Measurements from ENCODE around the gene ABCF2. TPM values are rescaled to one million over a fixed set of nuclear protein-coding genes. Genes with fewer than 3 reads are reported as not detected.
A peak's percentile ranks its signal among the peaks of the same experiment; 100 is the strongest.

Gene ABCF2
- total RNA-seq, 1 experiment from 2014 or later, result 63.7 TPM

GRCh38 chr7:151246851-151247580 lies 20.0 kb upstream of the ABCF2 start:
- no peak overlapping the region for H2AFZ ChIP-seq (ENCODE audit: low read depth, low read length, poor library complexity, severe bottlenecking)
- intact Hi-C loops (cut with micrococcal nuclease), result loop anchor here (10.0 kb wide), 1 partner anchor 122 kb away; no protein-coding TSS in a partner anchor
- peak overlapping the region; percentile 87 for H3K4me2 ChIP-seq (ENCODE audit: low read length)
- ChIA-PET CTCF (interaction anchor here (1.4 kb wide), 1 partner anchor 20 kb away, joined by 3 read pairs; the partner anchor contains the start of gene ABCF2), RAD21 (ENCODE audit: low non-redundant PET in 1 of 2, low total read pairs in 2 of 2, uncharacterized antibody in 2 of 2, unreplicated experiment in 2 of 2) (no interaction called here), POLR2A (no interaction called here)
- BruUV-seq (replicated peaks), result no TSS peak
- no peaks in the 10 kb centered on the region for H3K36me3 ChIP-seq (ENCODE audit: control insufficient read depth in 1 of 2, insufficient read depth in 2 of 2, low read length in 2 of 2)
- H3K27me3 ChIP-seq (ENCODE audit: insufficient read depth, low read length), result no peaks in the 10 kb centered on the region
- H3K9ac ChIP-seq (ENCODE audit: low read length), result peak overlapping the region; percentile 69
- peak overlapping the region; percentile 58 to 70; a peak in 3 of 4 replicates for H3K4me3 ChIP-seq (replicated peaks in 1 of 2; ENCODE audit: low read depth in 1 of 2, low read length in 2 of 2)
- H4K20me1 ChIP-seq (ENCODE audit: insufficient read depth), result no peaks in the 10 kb centered on the region
- peaks cover 36 to 62% of the 10 kb centered on the region in 2 experiments for H3K4me1 ChIP-seq (ENCODE audit: control insufficient read depth in 1 of 2, insufficient read depth in 2 of 2, low read length in 2 of 2)
- no peak overlapping the region; the same call in 1 of the 2 replicates for H3K27ac ChIP-seq (ENCODE audit: low read depth, low read length)
- H3K79me2 ChIP-seq (ENCODE audit: insufficient read depth, low read length), result no peaks in the 10 kb centered on the region
- no peaks in the 10 kb centered on the region for H3K9me3 ChIP-seq (ENCODE audit: control insufficient read depth in 1 of 2, insufficient read depth in 1 of 2, low read depth in 1 of 2, low read length in 2 of 2)
- no peaks in the 10 kb centered on the region for H3K9me2 ChIP-seq (ENCODE audit: insufficient read depth)
- DNase-seq (ENCODE audit: low read depth, low spot score) (no peak), ATAC-seq (no peak)
- no peak for TF ChIP-seq RAD21 (IDR thresholded peaks at IDR 0.05; ENCODE audit: low read depth)
- no peak for TF ChIP-seq ZNF274 (IDR thresholded peaks at IDR 0.05; ENCODE audit: low read depth, low read length)
- no peak for TF ChIP-seq TCF7L2 (IDR thresholded peaks at IDR 0.05; ENCODE audit: borderline replicate concordance, extremely low read depth, insufficient read depth, insufficient read length)
- no peak for TF ChIP-seq ZBTB33 (IDR thresholded peaks at IDR 0.05; ENCODE audit: extremely low read depth, insufficient replicate concordance, low read length)
- TF ChIP-seq SP1 (IDR thresholded peaks at IDR 0.05; ENCODE audit: low read depth), result no peak
- no peak for TF ChIP-seq CTCF (IDR thresholded peaks at IDR 0.05 in 2 of 3, conservative IDR thresholded peaks at IDR 0.05 in 1 of 3; ENCODE audit: borderline replicate concordance in 1 of 3, insufficient read depth in 1 of 3, low read depth in 2 of 3, low read length in 2 of 3)
- no peak for TF ChIP-seq MAX (IDR thresholded peaks at IDR 0.05)
